ENCODE measurements around the gene SLC35F3.
"Not testable (repeated sequence)": the region's sequence is repeated elsewhere in the genome, so short reads cannot be mapped to it uniquely, and the experiment has no call there.

Gene SLC35F3

DNA sequence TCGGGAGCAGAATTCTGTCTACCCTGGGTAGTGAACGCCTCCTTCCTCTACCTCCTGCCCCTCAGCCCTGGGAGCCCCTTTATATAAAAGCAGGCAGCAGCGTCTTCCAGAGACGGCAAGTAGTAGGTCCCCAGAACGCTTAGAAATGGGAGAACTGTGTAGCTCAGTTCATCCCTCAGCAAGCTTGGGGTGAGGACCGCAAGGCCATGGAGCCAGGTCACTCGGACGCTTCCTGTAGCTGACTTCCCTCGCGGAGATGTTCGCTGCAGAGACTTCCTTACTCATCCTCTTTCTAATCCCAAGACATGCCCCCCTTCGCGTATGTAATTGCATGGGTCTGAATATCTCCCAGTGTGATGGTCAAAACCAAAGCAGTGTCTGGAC lies 327.4 kb downstream of the SLC35F3 start:
- DNase-seq, result no peak

GRCh38 chr1:234234199-234234598 lies 329.7 kb downstream of the SLC35F3 start:
- no peak for DNase-seq

DNA sequence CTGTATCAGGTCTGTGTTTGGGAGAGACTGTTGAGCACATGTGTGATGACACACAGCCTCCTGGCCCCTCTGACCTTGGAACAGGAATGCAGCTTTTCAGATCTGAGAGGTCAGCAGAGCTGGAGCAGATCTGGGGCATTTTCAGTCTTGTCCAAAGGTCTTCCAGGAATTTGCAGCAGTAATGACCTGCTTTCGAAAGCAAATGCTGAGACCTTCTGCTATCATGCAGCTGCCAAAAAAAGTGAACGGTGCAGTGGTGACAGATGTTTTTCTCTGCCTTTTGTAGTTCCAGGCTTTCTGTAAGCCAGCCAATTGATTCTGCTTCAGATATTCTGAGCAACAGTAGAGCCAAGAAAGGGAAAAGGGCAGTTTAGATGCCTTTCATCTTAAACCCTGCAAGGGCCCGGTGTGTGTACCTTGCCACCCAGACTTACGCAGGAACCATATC lies 331.0 kb downstream of the SLC35F3 start:
- DNase-seq, result no peak

- no peak for DNase-seq
Observed at GRCh38 chr1:234237393-234237792, 332.9 kb downstream of the SLC35F3 start.

DNA sequence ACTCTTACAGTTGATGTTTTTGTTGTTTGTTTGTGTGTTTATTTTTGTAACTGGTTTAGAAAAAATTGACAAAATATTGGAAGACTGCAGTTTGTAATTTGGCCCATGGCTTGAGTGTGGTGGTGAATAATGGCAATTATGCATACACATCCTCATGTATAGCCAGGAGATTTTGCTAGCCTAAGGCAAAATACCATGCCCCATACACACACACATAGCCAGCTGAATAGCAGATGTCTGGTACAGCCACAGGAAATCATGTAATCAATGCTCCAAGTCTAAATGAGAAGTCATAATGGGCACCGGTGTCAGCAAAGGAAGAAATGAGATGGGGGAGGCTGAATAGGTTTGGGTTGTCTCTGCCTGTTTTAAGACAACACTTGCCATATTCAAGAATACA lies 333.6 kb downstream of the SLC35F3 start:
- no peak for DNase-seq

- DNase-seq, result no peak
Observed at GRCh38 chr1:234239515-234239914, 335.0 kb downstream of the SLC35F3 start.

DNA sequence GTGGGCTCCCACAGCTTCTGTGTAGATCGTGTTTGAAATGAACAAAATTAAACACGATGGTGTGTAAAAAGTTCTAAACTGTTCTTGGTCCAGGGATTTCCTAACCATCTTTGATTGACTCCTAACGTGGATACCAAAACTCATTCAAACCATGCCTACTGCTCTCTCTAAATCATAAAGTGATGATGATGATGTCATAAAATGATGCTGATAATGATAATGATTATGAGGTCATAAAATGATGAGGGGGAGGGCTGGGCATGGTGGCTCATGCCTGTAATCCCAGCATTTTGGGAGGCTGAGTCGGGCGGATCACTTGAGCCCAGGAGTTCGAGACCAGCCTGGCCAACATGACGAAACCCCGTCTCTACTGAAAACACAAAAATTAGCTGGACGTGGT lies 335.5 kb downstream of the SLC35F3 start:
- DNase-seq, result no peak

- no peak for DNase-seq
Observed at GRCh38 chr1:234240680-234241079, 336.2 kb downstream of the SLC35F3 start.

- no peak for DNase-seq
Observed at GRCh38 chr1:234241941-234242490, 337.5 kb downstream of the SLC35F3 start.

GRCh38 chr1:234243521-234244260 lies 339.2 kb downstream of the SLC35F3 start:
- DNase-seq, result no peak

DNA sequence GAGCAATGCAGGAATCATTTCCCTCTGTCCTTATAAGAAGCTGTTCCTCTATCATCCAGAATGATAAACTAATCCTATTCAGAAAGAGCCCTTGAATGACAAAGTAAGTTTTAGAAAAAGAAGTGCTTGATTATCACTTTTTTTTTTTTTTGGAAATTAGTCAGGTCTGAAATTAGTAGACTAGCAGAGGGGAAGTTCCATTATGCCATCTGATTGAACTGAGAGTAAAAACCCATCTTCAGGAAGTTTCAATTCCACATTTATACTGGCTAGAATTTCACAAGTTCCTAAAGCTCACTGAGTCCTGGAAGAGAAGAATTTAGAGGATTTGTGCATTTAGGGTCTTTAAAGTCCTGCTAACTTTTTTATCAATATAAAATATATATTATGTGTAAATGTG lies 340.0 kb downstream of the SLC35F3 start:
- DNase-seq, result no peak

DNA sequence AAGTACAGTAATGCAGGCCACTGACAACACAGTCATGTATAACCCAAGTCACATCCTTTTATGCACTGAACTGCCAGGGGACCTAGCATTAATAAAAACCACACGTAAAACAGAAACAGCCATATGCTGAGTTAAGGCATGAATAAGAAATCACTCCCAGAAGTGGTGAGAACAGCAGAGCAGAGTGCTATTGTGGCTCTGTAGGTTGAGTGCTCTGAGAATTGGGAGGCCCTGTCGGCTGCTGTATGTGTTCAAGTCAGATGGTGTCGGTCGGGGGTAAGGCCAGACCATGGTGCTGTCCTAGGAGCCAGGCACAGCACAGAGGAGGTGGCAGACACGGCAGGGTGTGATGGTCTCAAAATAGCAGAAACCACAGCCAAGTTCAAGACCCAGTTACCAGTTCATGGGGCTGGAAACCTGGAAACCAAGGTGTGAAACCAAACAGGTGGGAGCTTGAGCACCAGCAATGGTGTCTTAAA lies 342.2 kb downstream of the SLC35F3 start:
- no peak for DNase-seq

DNA sequence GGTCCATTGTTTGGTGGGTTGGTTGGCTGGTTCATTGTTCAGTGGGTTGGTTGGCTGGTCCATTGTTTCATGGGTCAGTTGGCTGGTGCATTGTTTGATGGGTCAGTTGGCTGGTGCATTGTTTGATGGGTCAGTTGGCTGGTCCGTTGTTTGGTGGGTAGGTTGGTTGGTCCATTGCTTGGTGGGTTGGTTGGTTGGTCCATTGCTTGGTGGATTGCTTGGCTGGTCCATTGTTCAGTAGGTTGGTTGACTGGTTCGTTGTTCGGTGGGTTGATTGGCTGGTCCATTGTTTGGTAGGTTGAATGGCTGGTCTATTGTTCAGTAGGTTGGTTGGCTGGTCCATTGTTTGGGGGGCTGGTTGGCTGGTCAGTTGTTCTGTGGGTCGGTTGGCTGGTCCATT lies 343.3 kb downstream of the SLC35F3 start:
- DNase-seq, result not testable (repeated sequence)

GRCh38 chr1:234250747-234251146 lies 346.3 kb downstream of the SLC35F3 start:
- DNase-seq, result no peak

- DNase-seq, result no peak
Observed at GRCh38 chr1:234253732-234254131, 349.3 kb downstream of the SLC35F3 start.

DNA sequence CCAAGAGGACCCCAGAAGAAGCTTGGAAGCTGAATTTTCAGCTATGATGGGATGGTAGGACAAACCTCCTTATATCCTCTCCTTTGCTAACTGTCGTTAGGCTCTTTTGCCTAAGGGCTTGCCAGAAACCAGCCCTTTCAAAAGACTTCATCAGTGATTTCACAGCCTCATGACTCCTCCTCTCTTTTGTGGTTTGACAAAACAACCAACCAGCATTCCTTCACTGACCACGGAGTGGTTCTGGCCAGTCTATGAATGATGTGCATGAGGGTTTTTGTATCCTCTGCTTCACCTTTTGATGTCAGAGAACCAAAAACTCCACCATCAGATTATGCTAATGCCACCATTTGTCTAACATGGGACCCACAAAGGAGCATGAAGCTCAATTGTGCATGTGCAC lies 351.9 kb downstream of the SLC35F3 start:
- no peak for DNase-seq

DNA sequence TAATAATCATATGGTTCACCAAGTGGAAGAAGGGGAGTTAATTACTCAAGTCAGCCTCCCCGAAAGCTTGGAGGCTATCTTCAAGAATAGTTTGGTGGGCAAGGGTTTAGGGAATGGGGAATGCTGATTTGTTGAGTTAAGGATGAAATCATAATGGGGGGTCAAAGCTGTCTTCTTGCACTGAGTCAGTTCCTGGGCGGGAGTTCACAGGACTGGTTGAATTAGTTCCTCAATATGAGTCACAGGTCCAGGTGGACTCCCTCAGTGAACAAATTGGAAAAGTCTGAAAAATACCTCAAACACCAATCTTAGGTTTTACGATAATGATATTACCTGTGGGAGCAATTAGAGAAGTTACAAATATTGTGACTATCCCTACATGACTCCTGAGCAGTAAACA lies 353.6 kb downstream of the SLC35F3 start:
- no peak for DNase-seq

- DNase-seq, result no peak
Observed at GRCh38 chr1:234260578-234260977, 356.1 kb downstream of the SLC35F3 start.

DNA sequence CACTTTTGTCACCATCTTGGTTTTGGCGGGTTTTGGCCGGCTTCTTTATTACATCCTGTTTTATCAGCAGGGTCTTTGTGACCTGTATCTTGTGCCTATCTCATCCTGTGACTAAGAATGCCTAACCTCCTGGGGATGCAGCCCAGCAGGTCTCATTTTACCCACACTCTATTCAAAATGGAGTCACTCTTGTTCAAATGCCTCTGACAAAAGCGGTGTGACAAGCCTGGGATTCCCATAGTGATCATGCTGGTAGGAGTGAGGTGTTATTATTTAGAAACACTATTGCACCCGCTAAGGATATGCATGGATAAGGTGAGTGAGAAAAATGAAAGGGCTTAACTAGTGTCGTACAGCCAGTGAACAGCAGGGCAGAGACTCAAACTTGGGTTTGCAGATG lies 357.1 kb downstream of the SLC35F3 start:
- DNase-seq, result no peak

- DNase-seq, result no peak
Observed at GRCh38 chr1:234262007-234262753, 357.7 kb downstream of the SLC35F3 start.

DNA sequence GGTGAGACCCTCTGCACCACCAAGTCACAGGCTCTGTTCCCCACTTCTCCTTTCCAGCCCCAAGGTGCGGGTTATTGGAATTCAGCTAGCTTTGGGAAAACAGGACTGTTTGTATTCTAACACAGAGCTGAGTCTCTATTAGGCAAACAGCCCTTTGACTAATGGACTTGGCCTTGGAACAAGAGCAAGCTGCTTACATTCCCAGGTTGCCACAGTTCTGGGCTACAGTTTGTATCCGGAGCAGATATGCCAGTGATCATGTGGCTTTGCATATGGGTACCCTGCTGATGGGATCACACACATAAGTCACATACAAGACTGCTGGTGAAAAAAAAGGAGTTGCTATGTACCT lies 358.3 kb downstream of the SLC35F3 start:
- no peak for DNase-seq

DNA sequence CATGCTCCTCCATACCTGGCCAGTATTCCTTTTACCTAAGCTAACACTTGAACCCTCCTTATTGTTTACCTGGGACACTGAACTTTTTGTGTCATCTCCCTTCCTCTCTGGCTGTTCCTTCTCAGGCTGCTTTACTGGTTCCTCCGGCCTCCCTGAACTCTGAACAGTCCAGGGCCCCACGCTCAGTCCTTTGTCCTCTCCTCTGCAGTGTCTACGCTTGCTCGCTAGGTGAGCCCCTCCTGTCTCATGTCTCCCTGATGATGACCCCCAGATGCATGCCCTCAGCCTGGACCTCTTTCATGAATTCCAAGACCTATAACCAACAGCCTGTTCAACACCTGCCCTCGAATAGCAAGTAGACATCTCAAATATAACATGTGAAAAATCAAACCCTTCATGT lies 360.4 kb downstream of the SLC35F3 start:
- no peak for DNase-seq

GRCh38 chr1:234265321-234265720 lies 360.8 kb downstream of the SLC35F3 start:
- DNase-seq, result no peak

DNA sequence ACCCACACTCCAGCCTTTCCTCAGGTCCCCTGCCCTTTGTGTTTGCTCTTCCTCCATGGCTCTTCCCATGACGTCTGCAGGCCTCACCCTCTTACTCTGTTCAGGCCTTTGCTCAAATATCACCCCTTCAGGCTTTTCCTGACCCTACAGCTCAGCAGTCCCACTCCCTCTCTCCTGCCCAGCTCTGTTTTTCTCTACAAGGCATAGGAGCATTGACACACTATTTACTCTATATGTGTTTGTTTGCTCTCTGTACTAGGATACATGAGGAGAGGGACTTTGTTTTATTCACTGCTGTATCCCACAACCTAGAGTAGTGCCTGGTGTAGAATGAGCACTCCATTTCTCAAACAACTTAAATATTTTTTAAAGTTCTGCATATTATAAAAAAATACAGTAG lies 361.4 kb downstream of the SLC35F3 start:
- no peak for DNase-seq

Measured in activated CD8-positive, alpha-beta memory T cell treated with anti-CD3 and anti-CD28 coated beads, Interleukin-2, amount 50 U/mL, for 4 hours (primary cell).